K562 (cell line): ENCODE results near the gene ALDH3A2. TPM values are rescaled to one million over a fixed set of nuclear protein-coding genes. Genes with fewer than 3 reads are reported as not detected.

Experiments
- ATAC-seq: fragments of 200-7000 bp; cut with Tn5 transposase; 3 replicates; pipeline ENCODE4 v1.9.1; 2020; ENCODE audit warnings: moderate library complexity
- BruUV-seq: library from RNA; stranded (reverse); fragments of 400-500 nt; replicated peaks from 2 replicates; lab custom pipeline; 2021; lab: Mats Ljungman, UMichigan
- CTCF ChIA-PET: fragments of 300-600 bp; formaldehyde crosslinking; extraction: SDS; loops from one replicate; lab custom pipeline; 2021; ENCODE audit warnings: low intra/inter-chr PET ratio; lab: Yijun Ruan, JAX
- POLR2A ChIA-PET: fragments of 300-600, 350-650 bp; sonication (Branson Sonifier 250); formaldehyde crosslinking; extraction: SDS; loops from one replicate; lab custom pipeline; 2021; ENCODE audit warnings: antibody characterized with exemption, inconsistent platforms; lab: Yijun Ruan, JAX
- DNase-seq, 4 experiments: peaks; one replicate each; pipeline versions ENCODE4 v3.0.0 to v3.0.0-alpha.2; 2011 to 2018; ENCODE audit warnings: low spot score in 3 of 4, mixed read lengths in 3 of 4; ENCODE audit errors: extremely low read depth in 1 of 4
- FAIRE-seq: peaks from 2 replicates; lab custom pipeline; 2011; peaks lifted over from hg19 to GRCh38; lab: Jason Lieb, UNC
- H2AFZ ChIP-seq: 2 replicates; pipeline ENCODE4 v1.6.0; 2011; ENCODE audit warnings: low read depth, low read length, control low read depth, inconsistent platforms
- H3K27ac ChIP-seq: fragments of 200-600 bp; 3 replicates; pipeline ENCODE4 v1.8.0; 2011; ENCODE audit warnings: low read depth, mild to moderate bottlenecking, control low read depth, inconsistent platforms, low read length, moderate library complexity, mixed read lengths; ENCODE audit errors: extremely low read depth
- H3K27me3 ChIP-seq, 2 experiments: fragments of 300-600 bp in 1 of 2; 2 replicates in 1 of 2; 3 replicates in 1 of 2; pipeline versions ENCODE4 v1.6.0 to v1.8.0; 2011; ENCODE audit warnings: inconsistent platforms in 2 of 2, low read length in 2 of 2, mild to moderate bottlenecking in 1 of 2, mixed read lengths in 1 of 2, moderate library complexity in 1 of 2; ENCODE audit not compliant: control insufficient read depth in 2 of 2, insufficient read depth in 2 of 2
- H3K36me3 ChIP-seq: fragments of 300-600 bp; 3 replicates; pipeline ENCODE4 v1.8.0; 2011; ENCODE audit warnings: mild to moderate bottlenecking, low read length, inconsistent platforms; ENCODE audit not compliant: control insufficient read depth, insufficient read depth
- H3K4me1 ChIP-seq, 2 experiments: fragments of 200-600 bp in 1 of 2; replicated peaks in 1 of 2; 2 replicates in 1 of 2; 3 replicates in 1 of 2; pipeline versions ENCODE4 v1.5.1 to v1.8.0; 2011; ENCODE audit warnings: inconsistent platforms in 2 of 2, low read length in 2 of 2, mild to moderate bottlenecking in 1 of 2, mixed read lengths in 1 of 2, moderate library complexity in 1 of 2; ENCODE audit not compliant: control insufficient read depth in 2 of 2, insufficient read depth in 2 of 2
- H3K4me2 ChIP-seq: 2 replicates; pipeline ENCODE4 v1.6.1; 2011; ENCODE audit warnings: low read length, control low read depth, inconsistent platforms, mixed read lengths; ENCODE audit not compliant: insufficient read depth
- H3K4me3 ChIP-seq: fragments of 200-600 bp; sonication (generic), shearing (Covaris generic); 2 replicates; pipeline ENCODE4 v1.5.1; 2016; ENCODE audit warnings: control low read depth, inconsistent platforms
- H3K79me2 ChIP-seq: fragments of 200-600 bp; 3 replicates; pipeline ENCODE4 v1.8.0; 2011; ENCODE audit warnings: low read length, inconsistent platforms; ENCODE audit not compliant: control insufficient read depth, insufficient read depth
- H3K9ac ChIP-seq, 2 experiments: 2 replicates each; pipeline versions ENCODE4 v1.6.0 to v1.6.1; 2011; ENCODE audit warnings: low read depth in 2 of 2, low read length in 2 of 2, control low read depth in 1 of 2, inconsistent platforms in 1 of 2, mild to moderate bottlenecking in 1 of 2, mixed read lengths in 1 of 2; ENCODE audit not compliant: insufficient read depth in 1 of 2
- H3K9me1 ChIP-seq: one replicate; pipeline ENCODE4 v1.6.0; 2011; ENCODE audit warnings: inconsistent platforms, mild to moderate bottlenecking, low read length, moderate library complexity; ENCODE audit not compliant: control insufficient read depth, insufficient read depth
- H3K9me3 ChIP-seq: replicated peaks from 2 replicates; pipeline ENCODE4 v1.5.1; 2011; ENCODE audit warnings: low read depth, low read length, inconsistent platforms; ENCODE audit not compliant: control insufficient read depth, insufficient read depth
- H4K20me1 ChIP-seq: replicated peaks from 2 replicates; pipeline ENCODE4 v1.6.1; 2011; ENCODE audit warnings: low read length, inconsistent platforms, mixed read lengths; ENCODE audit not compliant: control insufficient read depth, insufficient read depth
- BRD4 ChIP-seq: fragments of 200-600 bp; sonication (generic); IDR thresholded peaks from 2 replicates; pipeline ENCODE4 v1.6.1; 2017; ENCODE audit warnings: inconsistent platforms
- CXXC5 ChIP-seq: fragments of 250-450 bp; sonication (Bioruptor Pico); IDR thresholded peaks from 2 replicates; pipeline ENCODE4 v1.8.0; 2022; ENCODE audit warnings: inconsistent platforms, mild to moderate bottlenecking, moderate library complexity
- ELF4 ChIP-seq: fragments of 450-650 bp; formaldehyde crosslinking; IDR thresholded peaks from 2 replicates; pipeline ENCODE4 v1.4.0; 2022; ENCODE audit warnings: missing genetic modification characterization
- FOXJ3 ChIP-seq: sonication (generic); formaldehyde crosslinking; IDR thresholded peaks from 2 replicates; pipeline ENCODE4 v1.4.0; 2020; ENCODE audit warnings: mild to moderate bottlenecking, missing genetic modification reagents
- HINFP ChIP-seq: fragments of 450-650 bp; conservative IDR thresholded peaks from 2 replicates; pipeline ENCODE4 v1.6.1; 2016; ENCODE audit warnings: missing genetic modification characterization, low read depth, mild to moderate bottlenecking, control low read depth, missing compliant biosample characterization
- MEIS2 ChIP-seq: fragments of 450-650 bp; IDR thresholded peaks from 2 replicates; pipeline ENCODE4 v1.6.1; 2014; ENCODE audit warnings: mild to moderate bottlenecking; ENCODE audit not compliant: partially characterized antibody
- SAFB2 ChIP-seq: fragments of 200-400 bp; formaldehyde crosslinking; IDR thresholded peaks from 2 replicates; pipeline ENCODE4 v1.6.1; 2018; ENCODE audit warnings: borderline replicate concordance, low read length, low read depth, moderate library complexity; ENCODE audit not compliant: severe bottlenecking
- SIX5 ChIP-seq, 2 experiments: IDR thresholded peaks; 2 replicates each; pipeline ENCODE4 v1.6.1; 2011; ENCODE audit warnings: low read length in 2 of 2, borderline replicate concordance in 1 of 2, low read depth in 1 of 2, mild to moderate bottlenecking in 1 of 2, moderate library complexity in 1 of 2; ENCODE audit not compliant: insufficient read depth in 1 of 2
- SMARCE1 ChIP-seq: fragments of 450-650 bp; IDR thresholded peaks from 2 replicates; pipeline ENCODE4 v1.7.1; 2016; ENCODE audit warnings: mild to moderate bottlenecking
- SNAPC5 ChIP-seq: fragments of 250-450 bp; sonication (Bioruptor Pico); IDR thresholded peaks from 2 replicates; pipeline ENCODE4 v1.8.0; 2021; ENCODE audit warnings: moderate library complexity, mild to moderate bottlenecking, inconsistent platforms
- ZBTB34 ChIP-seq: fragments of 250-450 bp; sonication (Bioruptor Pico); IDR thresholded peaks from 2 replicates; pipeline ENCODE4 v1.8.0; 2021; ENCODE audit warnings: mild to moderate bottlenecking, moderate library complexity
- ZMIZ1 ChIP-seq, 2 experiments: fragments of 150-350 bp in 1 of 2; IDR thresholded peaks; 2 replicates each; pipeline ENCODE4 v1.6.1; 2012 to 2016; ENCODE audit warnings: low read depth in 2 of 2, low read length in 2 of 2, mild to moderate bottlenecking in 1 of 2, moderate library complexity in 1 of 2
- ZNF655 ChIP-seq: fragments of 250-450 bp; sonication (Bioruptor Pico); IDR thresholded peaks from 2 replicates; pipeline ENCODE4 v1.5.0; 2021
- WGBS: fragments of 100-300 bp; shearing (Covaris generic); methylation state at CpG from one replicate; pipeline ENCODE4 v1.1.6; 2016; ENCODE audit warnings: low coverage, mixed read lengths; ENCODE audit not compliant: insufficient coverage; ENCODE audit errors: missing lambda C conversion rate; 5-methylcytosine and 5-hydroxymethylcytosine counted together
- in situ Hi-C: fragments of 300-500 bp; cut with MboI; formaldehyde crosslinking; loops from 4 replicates; pipeline ENCODE4 v1.15.0; 2018; ENCODE audit warnings: inconsistent platforms, mixed read lengths
- intact Hi-C: fragments of 100-400 bp; cut with micrococcal nuclease; formaldehyde crosslinking; loops from 2 replicates; pipeline ENCODE4 v1.14.2; 2022
- polyA plus RNA-seq, 8 experiments: library from polyadenylated mRNA; depleted of rRNA in 4 of 8; stranded (reverse) in 5 of 8; unstranded in 3 of 8; fragments of >200 nt; fragmentation: Nextera tagmentation in 2 of 8; fragmentation: Illumina TruSeq in 1 of 8; extraction: Ambion mirVana in 2 of 8; extraction: Trizol in 1 of 8; gene quantifications; 2 replicates each; pipeline versions ENCODE4 v1.2.1 to v1.2.3, GENCODE V29; 2011 to 2014; ENCODE audit warnings: inconsistent platforms in 1 of 8, missing spikeins in 1 of 8
- total RNA-seq, 7 experiments: library from RNA; depleted of rRNA in 6 of 7; stranded (reverse); fragments of >200 nt in 6 of 7; fragmentation: Illumina TruSeq in 2 of 7; extraction: Trizol in 2 of 7; gene quantifications; 2 replicates each; pipeline versions ENCODE4 v1.2.1 to v1.2.3, GENCODE V29; 2011 to 2021; ENCODE audit warnings: low replicate concordance in 1 of 7

Gene ALDH3A2
- total and polyA plus RNA-seq, 9 of the 15 experiments (the other 6 are each of a cell fraction or from before 2014, with no cell fraction given), result 0.01 to 0.78 (median 0.12) TPM; not detected in 5

- CTCF ChIA-PET, result no interaction called here
- H3K4me3 ChIP-seq, result no peak overlapping the region
- H3K9ac ChIP-seq, result no peak overlapping the region
- H3K4me1 ChIP-seq, result no peaks in the 10 kb centered on the region
- H3K9me3 ChIP-seq, result no peaks in the 10 kb centered on the region
- no peak for ATAC-seq
- no peak overlapping the region for H3K4me2 ChIP-seq
- no peak for FAIRE-seq
- no peaks in the 10 kb centered on the region for H3K36me3 ChIP-seq
- no peak overlapping the region for H3K27ac ChIP-seq
- BruUV-seq, result no TSS peak
- H3K27me3 ChIP-seq, result no peaks in the 10 kb centered on the region
- no peak overlapping the region for H2AFZ ChIP-seq
- WGBS, result 0% methylated on average over 4 of the region's 4 CpGs
- H3K9me1 ChIP-seq, result no peaks in the 10 kb centered on the region
- TF ChIP-seq SAFB2 (no peak), BRD4 (no peak), SIX5 (IDR thresholded peaks at IDR 0.05; ENCODE audit: borderline replicate concordance in 1 of 2, insufficient read depth in 1 of 2, low read depth in 1 of 2, low read length in 2 of 2) (no peak), HINFP (tag) (no peak), FOXJ3 (CRISPR knock-in tag) (no peak), ZMIZ1 (IDR thresholded peaks at IDR 0.05; ENCODE audit: low read depth in 2 of 2, low read length in 2 of 2) (no peak), CXXC5 (CRISPR knock-in tag) (no peak), ZBTB34 (CRISPR knock-in tag) (no peak), MEIS2 (no peak), ZNF655 (CRISPR knock-in tag) (no peak), ELF4 (no peak), SNAPC5 (CRISPR knock-in tag) (no peak), SMARCE1 (no peak)
- TF ChIP-seq, all 486 proteins: peak for 0
- intact Hi-C loops (loop anchor here (10.0 kb wide), 1 partner anchor 157 kb away; no protein-coding TSS in a partner anchor), in situ Hi-C loops (no loop called here)
- no peaks in the 10 kb centered on the region for H4K20me1 ChIP-seq
- no peaks in the 10 kb centered on the region for H3K79me2 ChIP-seq
- no peak for DNase-seq
- POLR2A ChIA-PET, result interaction anchor here (0.6 to 1.1 kb wide), 2 partner anchors 141 to 179 kb away, joined by 4 to 6 read pairs; no protein-coding TSS in a partner anchor
Measured at GRCh38 chr17:19671433-19671832, 22.9 kb downstream of the ALDH3A2 start.
